Right cardiac atrium (tissue), 5 donors: Measurements from ENCODE around the gene TMEM123. TPM values are rescaled to one million over a fixed set of nuclear protein-coding genes. Genes with fewer than 3 reads are reported as not detected.

Experiments
- ATAC-seq, 2 donors: fragments of 200-7000 bp; cut with Tn5 transposase; one replicate each; pipeline versions ENCODE4 v1.8.0 to v1.9.1; 2020; ENCODE audit warnings: moderate library complexity in 2 of 2, mild to moderate bottlenecking in 1 of 2
- DNase-seq, 3 donors: peaks; one replicate each; pipeline ENCODE4 v3.0.0-alpha.2; 2020
- H3K27ac ChIP-seq: one replicate; pipeline ENCODE4 v1.5.1; 2013; ENCODE audit warnings: mild to moderate bottlenecking, low read length, control low read depth, moderate library complexity
- H3K27me3 ChIP-seq: one replicate; pipeline ENCODE4 v1.6.1; 2013; ENCODE audit not compliant: control insufficient read depth, insufficient read depth
- H3K4me1 ChIP-seq: one replicate; pipeline ENCODE4 v1.6.1; 2013; ENCODE audit warnings: low read length; ENCODE audit not compliant: control insufficient read depth, insufficient read depth
- H3K4me3 ChIP-seq: one replicate; pipeline ENCODE4 v1.5.1; 2013; ENCODE audit warnings: low read length, control low read depth
- H3K9me3 ChIP-seq: one replicate; pipeline ENCODE4 v1.6.1; 2013; ENCODE audit warnings: low read length; ENCODE audit not compliant: control insufficient read depth
- WGBS: extraction: QIAGEN DNeasy Blood & Tissue Kit; methylation state at CpG from one replicate; pipeline ENCODE4 v1.1.7; 2013; 5-methylcytosine and 5-hydroxymethylcytosine counted together
- intact Hi-C, 4 donors: fragments of 100-400 bp; cut with DNase I; formaldehyde crosslinking; loops; one replicate each; pipeline versions ENCODE4 v1.11.0 to v1.14.0; 2022 to 2023
- long read RNA-seq, 4 donors: library from polyadenylated mRNA; unstranded; transcript quantifications; one replicate each; pipeline ENCODE4 v2.0.0, GENCODE V29; 2020 to 2021
- polyA plus RNA-seq: library from polyadenylated mRNA; stranded (reverse); fragments of 200-250 nt; gene quantifications from one replicate; pipeline ENCODE4 v1.2.3, GENCODE V29; 2013
- total RNA-seq, 4 donors: library from RNA; stranded (reverse); fragmentation: NEBNext Ultra II Directional; extraction: Animal tissue kit (Norgen Biotek cat#: 25700); gene quantifications; one replicate each; pipeline ENCODE4 v1.2.1, GENCODE V29; 2021
- donor health status: healthy with polysubstance abuse.
- donor health status: DM: no; HTN: yes; CAD: no.
- donor health status: DM: no; HTN: no; CAD: no.
- donor health status: DM: no; HTN: yes; CAD: no; lungs with severe emphysema.
- donor health status: DM: yes; HTN: yes; CAD: no.

The TMEM123 gene, protein sequence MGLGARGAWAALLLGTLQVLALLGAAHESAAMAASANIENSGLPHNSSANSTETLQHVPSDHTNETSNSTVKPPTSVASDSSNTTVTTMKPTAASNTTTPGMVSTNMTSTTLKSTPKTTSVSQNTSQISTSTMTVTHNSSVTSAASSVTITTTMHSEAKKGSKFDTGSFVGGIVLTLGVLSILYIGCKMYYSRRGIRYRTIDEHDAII
- total RNA-seq (100 to 1,000 TPM; 101 to 106 (median 101) TPM), polyA plus RNA-seq (52.4 TPM)
- long read RNA-seq, donor 1, transcript TMEM123-202 (5 exons, 3,579 nt) = major isoform, 171 of 179 reads
- long read RNA-seq, donor 1, partial matches to known transcripts = 3 of 179 reads
- long read RNA-seq, donor 1, other reads (novel, unspliced or antisense) = 5 of 179 reads
- long read RNA-seq, donor 2, transcript TMEM123-202 (5 exons, 3,579 nt) = major isoform, 68 of 71 reads
- long read RNA-seq, donor 2, partial matches to known transcripts = 0 of 71 reads
- long read RNA-seq, donor 2, other reads (novel, unspliced or antisense) = 3 of 71 reads
- long read RNA-seq, donor 3, transcript TMEM123-202 (5 exons, 3,579 nt) = major isoform, 373 of 399 reads
- long read RNA-seq, donor 3, partial matches to known transcripts = 9 of 399 reads
- long read RNA-seq, donor 3, other reads (novel, unspliced or antisense) = 17 of 399 reads
- long read RNA-seq, donor 4, transcript TMEM123-202 (5 exons, 3,579 nt) = major isoform, 72 of 80 reads
- long read RNA-seq, donor 4, partial matches to known transcripts = 0 of 80 reads
- long read RNA-seq, donor 4, other reads (novel, unspliced or antisense) = 8 of 80 reads

DNA sequence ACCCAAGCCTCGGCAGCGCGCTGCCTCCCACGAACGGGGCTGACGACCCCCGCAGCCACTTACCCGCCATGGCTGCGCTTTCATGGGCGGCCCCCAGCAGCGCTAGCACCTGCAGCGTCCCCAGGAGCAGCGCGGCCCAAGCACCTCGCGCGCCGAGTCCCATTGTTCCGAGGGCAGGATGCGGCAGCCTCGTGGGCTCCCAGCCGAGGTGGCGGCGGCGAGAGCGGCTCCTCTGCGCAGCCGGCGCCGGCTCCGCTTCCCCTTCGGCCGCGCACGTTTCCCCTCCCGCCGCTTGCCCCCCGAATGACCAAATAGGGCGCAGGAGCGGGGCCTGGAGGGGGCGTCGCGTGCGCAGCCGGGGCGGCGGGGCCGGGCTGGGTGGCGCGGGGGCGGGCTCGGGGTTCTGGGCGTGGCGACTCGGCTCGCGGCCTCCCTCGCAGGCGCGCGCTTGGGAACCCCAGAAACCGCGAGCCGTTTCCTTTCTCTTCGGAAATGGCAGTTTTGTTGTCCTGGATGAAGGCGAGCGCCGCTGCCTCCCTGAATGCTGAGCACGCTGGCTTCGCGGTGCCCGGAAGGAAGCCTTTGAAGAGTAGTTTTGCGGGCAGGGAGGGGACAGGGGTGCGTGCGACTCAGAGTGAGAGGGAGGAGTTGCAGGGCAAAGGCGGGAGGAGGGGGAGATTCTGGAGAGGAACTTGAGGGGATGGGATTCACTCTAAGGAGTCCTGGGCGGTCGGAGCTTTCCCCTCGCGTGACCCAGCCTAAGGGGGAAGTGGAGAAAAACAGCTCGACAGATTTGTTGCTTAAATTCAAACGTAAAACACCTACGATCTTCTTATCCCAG, at the start of gene TMEM123:
TSS of gene TMEM123 (minus strand) at position 305 of the 841 bp plus-strand sequence. CDS start at position 163, 142 bp downstream.
- DNase-seq (peak; percentile 81 to 94 (median 94)), ATAC-seq (peak; percentile 94)
- H3K27me3 ChIP-seq = no peaks in the 10 kb centered on the region
- H3K4me1 ChIP-seq = no peaks in the 10 kb centered on the region
- H3K27ac ChIP-seq = peak within 1 kb of the TSS; percentile 81
- intact Hi-C loops = loop anchor here in 1 of 4 donors (10.0 kb wide), 1 partner anchor 68 kb away; no protein-coding TSS in a partner anchor
- no peaks in the 10 kb centered on the region for H3K9me3 ChIP-seq
- peak within 1 kb of the TSS; percentile 63 for H3K4me3 ChIP-seq
- WGBS = under 1% methylated on average over 83 of the region's 83 CpGs

DNA sequence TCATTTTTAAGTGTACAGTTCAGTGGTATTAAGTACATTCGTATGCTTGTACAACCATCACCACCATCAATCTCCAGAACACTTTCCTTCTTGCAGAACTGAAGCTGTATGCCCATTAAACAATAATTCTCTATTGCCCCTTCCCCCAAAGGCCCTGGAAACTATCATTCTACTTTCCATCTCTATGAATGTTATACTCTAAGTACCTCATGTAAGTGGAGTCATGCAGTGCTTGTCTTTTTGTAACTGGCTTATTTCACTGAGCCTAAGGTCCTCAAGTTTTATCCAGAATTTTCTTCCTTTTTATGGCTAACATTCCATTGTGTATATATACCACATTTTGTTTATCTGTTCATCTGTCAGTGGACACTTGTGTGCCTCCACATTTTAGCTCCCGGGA, 48.3 kb upstream of the TMEM123 start:
- no peak for ATAC-seq
- no peaks in the 10 kb centered on the region for H3K27me3 ChIP-seq
- H3K4me3 ChIP-seq = no peak overlapping the region
- DNase-seq = no peak
- H3K27ac ChIP-seq = no peak overlapping the region
- intact Hi-C loops = no loop called here
- H3K4me1 ChIP-seq = no peaks in the 10 kb centered on the region
- H3K9me3 ChIP-seq = no peaks in the 10 kb centered on the region
- WGBS = 79% methylated on average over 2 of the region's 2 CpGs

DNA sequence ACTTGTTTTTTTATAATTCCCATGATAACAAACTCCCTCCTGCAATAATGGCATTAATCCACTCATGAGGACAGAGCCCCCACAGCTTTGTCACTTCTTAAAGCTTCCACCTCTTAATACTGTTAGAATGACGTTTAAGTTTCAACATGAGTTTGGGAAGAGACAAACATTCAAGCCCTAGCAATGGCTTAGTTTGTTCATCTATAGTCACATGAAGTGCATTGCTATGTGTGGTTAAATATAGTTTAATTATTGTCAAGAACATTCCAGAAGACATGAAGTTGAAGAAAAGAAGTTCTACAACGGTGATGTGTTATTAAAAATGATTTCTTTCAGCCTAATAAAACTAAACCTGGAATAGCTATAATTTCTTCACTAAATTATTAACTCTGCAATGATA, 47.4 kb upstream of the TMEM123 start:
- Histone ChIP-seq H3K4me1 (no peaks in the 10 kb centered on the region), H3K27ac (no peak overlapping the region), H3K4me3 (no peak overlapping the region), H3K27me3 (no peaks in the 10 kb centered on the region), H3K9me3 (no peaks in the 10 kb centered on the region)
- WGBS = 56% methylated on average over 2 of the region's 2 CpGs
- no peak for ATAC-seq
- no peak for DNase-seq
- intact Hi-C loops = loop anchor here (5.0 to 10.0 kb wide), 4 partner anchors 155 to 215 kb away; partner anchors contain the start of gene BIRC2 (in 1 of the 4)

DNA sequence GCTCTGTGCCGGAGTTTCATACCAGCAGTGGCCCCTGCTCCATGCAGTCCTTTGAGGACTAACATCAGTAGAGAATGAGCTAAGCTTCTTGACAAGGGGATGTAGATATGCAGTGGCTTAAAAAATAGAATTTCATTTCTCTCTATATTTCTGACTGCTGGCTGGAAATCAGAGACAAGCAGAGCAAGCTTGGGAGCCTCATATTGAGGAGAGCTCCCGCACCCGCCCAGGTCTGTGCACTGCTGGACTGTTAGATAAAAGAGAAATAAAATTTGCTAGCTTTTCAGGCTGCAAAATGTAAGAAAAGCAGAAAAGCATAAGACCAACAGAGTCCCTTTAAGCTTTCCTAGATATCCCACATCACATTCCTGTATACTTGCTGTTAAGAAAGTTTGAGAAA, 46.6 kb upstream of the TMEM123 start:
- H3K4me1 ChIP-seq = no peaks in the 10 kb centered on the region
- ATAC-seq = no peak
- H3K27ac ChIP-seq = no peak overlapping the region
- 73% methylated on average over 3 of the region's 3 CpGs for WGBS
- intact Hi-C loops = loop anchor here (5.0 to 10.0 kb wide), 4 partner anchors 154 to 214 kb away; partner anchors contain the start of gene BIRC2 (in 1 of the 4)
- no peaks in the 10 kb centered on the region for H3K27me3 ChIP-seq
- H3K4me3 ChIP-seq = no peak overlapping the region
- no peaks in the 10 kb centered on the region for H3K9me3 ChIP-seq
- no peak for DNase-seq

DNA sequence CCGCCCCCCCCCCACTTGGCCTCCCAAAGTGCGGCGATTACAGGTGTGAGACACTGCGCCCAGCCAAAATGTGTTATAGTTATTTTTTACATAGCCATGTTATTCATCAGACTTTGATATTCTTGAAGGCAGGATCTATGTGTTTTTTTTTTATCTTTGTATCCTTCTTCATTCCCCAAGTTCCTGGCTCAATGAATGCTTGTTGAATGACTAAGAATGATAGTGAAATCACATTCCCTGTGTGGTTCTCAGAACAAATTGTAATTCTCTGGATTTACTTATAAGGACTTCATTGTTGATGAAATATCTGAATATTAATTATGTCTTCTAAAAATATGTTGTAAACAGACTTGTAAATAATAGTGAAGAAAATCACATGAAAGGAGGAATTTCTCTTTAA, 44.5 kb upstream of the TMEM123 start:
- 95% methylated on average over 4 of the region's 4 CpGs for WGBS
- no peak for DNase-seq

DNA sequence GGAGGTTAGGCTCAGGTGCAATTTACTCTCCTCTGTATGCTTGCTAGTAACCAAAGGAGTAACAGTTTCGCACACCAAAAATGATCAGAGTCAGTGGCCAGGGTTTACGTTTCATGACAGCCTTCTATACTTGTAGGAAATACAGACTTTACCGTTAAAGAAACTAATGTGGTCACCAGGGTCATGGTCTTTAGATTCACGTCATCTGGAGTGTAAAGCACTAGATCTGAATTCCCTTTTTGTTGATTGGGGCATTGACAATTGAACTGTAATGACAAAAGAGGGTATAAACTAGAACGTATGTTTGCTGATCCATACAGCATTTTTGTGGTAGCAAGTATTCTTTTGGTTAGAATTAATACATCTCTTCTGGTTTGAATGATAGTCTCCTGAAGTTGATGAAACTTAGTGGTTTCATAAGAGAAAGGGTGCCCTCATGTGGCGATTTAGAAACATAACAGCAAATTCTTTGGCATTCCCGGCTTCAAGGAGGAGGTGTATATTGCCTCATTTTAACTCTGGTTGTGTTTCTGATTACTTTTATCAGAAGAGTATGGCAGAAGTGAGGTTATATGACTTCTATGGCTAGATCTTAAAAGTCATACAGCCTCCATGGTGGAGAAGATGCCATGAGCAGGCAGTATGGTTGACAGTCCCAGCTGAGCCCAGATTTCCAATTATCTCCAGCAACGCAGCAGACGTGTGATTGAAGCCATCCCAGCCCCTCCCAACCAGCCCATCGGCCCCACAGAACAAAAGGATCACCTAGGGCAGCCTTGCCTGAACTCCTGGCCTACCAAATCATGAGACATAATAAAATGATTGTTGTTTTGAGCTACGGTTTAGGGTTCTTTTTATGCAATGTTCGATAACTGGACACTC, 42.8 kb upstream of the TMEM123 start:
- intact Hi-C loops = loop anchor here (5.0 to 10.0 kb wide), 4 partner anchors 151 to 211 kb away; partner anchors contain the start of gene BIRC2 (in 1 of the 4)
- 32% methylated on average over 12 of the region's 12 CpGs for WGBS
- Histone ChIP-seq H3K27ac (no peak overlapping the region), H3K9me3 (no peaks in the 10 kb centered on the region), H3K4me3 (no peak overlapping the region), H3K4me1 (no peaks in the 10 kb centered on the region), H3K27me3 (no peaks in the 10 kb centered on the region)
- ATAC-seq = peak; percentile 77 to 80
- no peak for DNase-seq

More for the DNA sequence above, 44.5 kb upstream of the TMEM123 start:
- no peak overlapping the region for H3K4me3 ChIP-seq
- H3K27me3 ChIP-seq = no peaks in the 10 kb centered on the region
- intact Hi-C loops = loop anchor here (5.0 to 10.0 kb wide), 4 partner anchors 152 to 212 kb away; partner anchors contain the start of gene BIRC2 (in 1 of the 4)
- no peak overlapping the region for H3K27ac ChIP-seq
- H3K4me1 ChIP-seq = no peaks in the 10 kb centered on the region
- H3K9me3 ChIP-seq = no peaks in the 10 kb centered on the region
- ATAC-seq = no peak

DNA sequence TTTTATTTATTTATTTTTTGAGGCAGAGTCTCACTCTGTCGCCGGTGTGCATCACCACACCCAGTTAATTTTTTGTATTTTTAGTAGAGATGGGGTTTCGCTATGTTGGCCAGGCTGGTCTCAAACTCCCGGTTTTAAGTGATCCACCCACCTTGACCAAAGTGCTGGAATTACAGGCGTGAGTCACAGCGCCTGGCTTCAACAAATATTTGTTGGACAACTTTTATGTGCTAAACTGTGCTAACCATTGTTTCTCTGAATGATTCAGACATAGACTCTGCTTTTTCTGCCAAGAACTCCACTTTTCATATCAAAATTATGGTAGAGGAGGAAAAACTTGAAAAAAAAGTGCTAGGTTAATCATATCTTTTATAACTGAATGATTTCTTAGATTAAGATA, 41.7 kb upstream of the TMEM123 start:
- DNase-seq = no peak
- H3K27ac ChIP-seq = no peak overlapping the region

DNA sequence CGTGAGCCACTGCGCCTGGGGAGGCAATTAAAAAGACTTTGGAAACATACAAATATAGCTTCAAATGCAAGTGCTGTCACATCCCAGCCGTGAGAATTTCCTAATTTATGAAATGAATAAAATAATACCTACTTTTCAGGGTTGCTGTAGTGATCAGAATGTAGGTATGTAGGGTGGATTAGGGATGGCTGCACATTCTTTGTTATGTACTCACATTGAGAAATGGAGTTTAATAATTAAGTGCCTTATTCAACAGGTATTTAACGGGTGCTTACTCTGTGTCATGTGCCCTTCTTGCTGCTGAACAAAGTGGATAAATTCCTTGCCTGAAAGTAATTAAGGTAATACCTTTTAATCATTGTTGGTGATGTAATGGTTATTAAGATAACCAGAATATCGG, 41.0 kb upstream of the TMEM123 start:
- no peak for DNase-seq
- 87% methylated on average over 5 of the region's 5 CpGs for WGBS
- no peaks in the 10 kb centered on the region for H3K9me3 ChIP-seq
- H3K27me3 ChIP-seq = no peaks in the 10 kb centered on the region
- no peak for ATAC-seq
- no peaks in the 10 kb centered on the region for H3K4me1 ChIP-seq
- H3K4me3 ChIP-seq = no peak overlapping the region
- intact Hi-C loops = loop anchor here in 3 of 4 donors (5.0 to 10.0 kb wide), 3 partner anchors 101 to 209 kb away; partner anchors contain the start of gene BIRC2 (in 1 of the 3)
- no peak overlapping the region for H3K27ac ChIP-seq

More for the DNA sequence above, 41.7 kb upstream of the TMEM123 start:
- H3K4me1 ChIP-seq = no peaks in the 10 kb centered on the region
- no peaks in the 10 kb centered on the region for H3K27me3 ChIP-seq
- H3K9me3 ChIP-seq = no peaks in the 10 kb centered on the region
- no peak overlapping the region for H3K4me3 ChIP-seq
- 67% methylated on average over 6 of the region's 6 CpGs for WGBS
- intact Hi-C loops = loop anchor here in 3 of 4 donors (5.0 to 10.0 kb wide), 3 partner anchors 102 to 209 kb away; partner anchors contain the start of gene BIRC2 (in 1 of the 3)
- peak in 1 of 2 donors; percentile 42 for ATAC-seq

DNA sequence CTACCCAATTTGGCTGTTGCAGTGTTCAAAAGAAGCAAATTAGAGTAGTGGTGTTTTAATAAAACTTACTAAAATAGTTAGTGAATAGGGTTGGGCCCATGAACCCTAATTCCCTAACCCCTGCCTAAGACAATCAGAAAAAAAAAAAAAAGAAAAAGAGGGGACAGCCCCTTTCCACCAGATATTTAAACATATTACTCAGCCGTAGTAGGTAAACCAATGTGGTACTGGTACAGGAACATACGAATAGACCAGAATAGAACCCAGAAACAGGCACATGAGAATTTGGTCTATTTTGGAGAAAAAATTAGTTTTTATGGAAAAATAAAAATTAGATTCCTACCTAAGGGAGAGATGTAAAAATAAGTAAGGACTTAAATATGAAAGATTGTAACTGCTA, 39.4 kb upstream of the TMEM123 start:
- H3K9me3 ChIP-seq = no peaks in the 10 kb centered on the region
- no peak overlapping the region for H3K4me3 ChIP-seq
- intact Hi-C loops = loop anchor here in 3 of 4 donors (5.0 to 10.0 kb wide), 3 partner anchors 100 to 207 kb away; partner anchors contain the start of gene BIRC2 (in 1 of the 3)
- no peak overlapping the region for H3K27ac ChIP-seq
- H3K4me1 ChIP-seq = no peaks in the 10 kb centered on the region
- 95% methylated on average over 2 of the region's 2 CpGs for WGBS
- DNase-seq = no peak
- no peaks in the 10 kb centered on the region for H3K27me3 ChIP-seq
- ATAC-seq = no peak
